BLaER1 treated with 17β-estradiol and CSF1 and Interleukin-3, amounts not matched to agents 10 nM and 100 nM (cell line): ENCODE data around the gene ELFN1.
"Not testable (repeated sequence)": the region's sequence is repeated elsewhere in the genome, so short reads cannot be mapped to it uniquely, and the experiment has no call there.

Source experiments
- H3K27ac ChIP-seq, 11 experiments: shearing (Covaris generic); formaldehyde crosslinking; 2 replicates each; pipeline ENCODE4 v1.8.1; 2022
- H3K27me3 ChIP-seq, 11 experiments: shearing (Covaris generic); formaldehyde crosslinking; 2 replicates each; pipeline ENCODE4 v1.8.1; 2022
- H3K36me3 ChIP-seq, 11 experiments: shearing (Covaris generic); formaldehyde crosslinking; 2 replicates each; pipeline ENCODE4 v1.8.1; 2022
- H3K4me1 ChIP-seq, 10 experiments: shearing (Covaris generic); formaldehyde crosslinking; 2 replicates each; pipeline ENCODE4 v1.8.1; 2022
- H3K4me2 ChIP-seq, 11 experiments: shearing (Covaris generic); formaldehyde crosslinking; 2 replicates each; pipeline ENCODE4 v1.8.1; 2022
- H3K4me3 ChIP-seq, 10 experiments: shearing (Covaris generic); formaldehyde crosslinking; 2 replicates each; pipeline ENCODE4 v1.8.1; 2022
- H3K9ac ChIP-seq, 11 experiments: shearing (Covaris generic); formaldehyde crosslinking; 2 replicates each; pipeline ENCODE4 v1.8.1; 2022
- H3K9me3 ChIP-seq, 11 experiments: shearing (Covaris generic); formaldehyde crosslinking; replicated peaks in 1 of 11; 2 replicates each; pipeline ENCODE4 v1.8.1; 2022
- H4K20me1 ChIP-seq, 11 experiments: shearing (Covaris generic); formaldehyde crosslinking; 2 replicates each; pipeline ENCODE4 v1.8.1; 2022
- Cebpa-rat ChIP-seq, 11 experiments: shearing (Covaris generic); IDR thresholded peaks; 2 replicates each; pipeline ENCODE4 v1.8.1; 2022

Gene ELFN1

GRCh38 chr7:1758028-1758858 lies 88.2 kb downstream of the ELFN1 start:
- H3K4me3 ChIP-seq: no peak overlapping the region
- no peaks in the 10 kb centered on the region for H3K36me3 ChIP-seq
- H3K4me2 ChIP-seq: no peak overlapping the region
- TF ChIP-seq Cebpa-rat (IDR thresholded peaks at IDR 0.05): no peak
- H3K9me3 ChIP-seq: peaks cover 2 to 8% (median 6%) of the 10 kb centered on the region in 11 experiments; a peak in 21 of 22 replicates
- no peak overlapping the region for H3K27ac ChIP-seq
- H4K20me1 ChIP-seq: peaks cover 0 to 4% (median 0%) of the 10 kb centered on the region in 11 experiments; a peak in 2 of 22 replicates
- H3K9ac ChIP-seq: no peak overlapping the region
- H3K4me1 ChIP-seq: peaks cover 0 to 35% (median 26%) of the 10 kb centered on the region in 10 experiments; a peak in 18 of 20 replicates
- peaks cover 0 to 9% (median 0%) of the 10 kb centered on the region in 11 experiments; a peak in 1 of 22 replicates for H3K27me3 ChIP-seq

GRCh38 chr7:1758859-1759521 lies 88.9 kb downstream of the ELFN1 start:
- no peaks in the 10 kb centered on the region for H3K36me3 ChIP-seq
- no peak overlapping the region for H3K9ac ChIP-seq
- peaks cover 0 to 29% (median 20%) of the 10 kb centered on the region in 10 experiments; a peak in 14 of 20 replicates for H3K4me1 ChIP-seq
- no peak overlapping the region for H3K27ac ChIP-seq
- TF ChIP-seq Cebpa-rat (IDR thresholded peaks at IDR 0.05): no peak
- peaks cover 0 to 9% (median 0%) of the 10 kb centered on the region in 11 experiments; a peak in 1 of 22 replicates for H3K27me3 ChIP-seq
- peaks cover 9 to 16% (median 13%) of the 10 kb centered on the region in 11 experiments for H3K9me3 ChIP-seq
- H3K4me3 ChIP-seq: no peak overlapping the region
- H4K20me1 ChIP-seq: peaks cover 0 to 4% (median 0%) of the 10 kb centered on the region in 11 experiments; a peak in 2 of 22 replicates
- no peak overlapping the region for H3K4me2 ChIP-seq

GRCh38 chr7:1761097-1761496 lies 91.0 kb downstream of the ELFN1 start:
- peaks cover 0 to 3% (median 0%) of the 10 kb centered on the region in 11 experiments; a peak in 1 of 22 replicates for H3K27me3 ChIP-seq
- TF ChIP-seq Cebpa-rat (IDR thresholded peaks at IDR 0.05): no peak

GRCh38 chr7:1761774-1762173 lies 91.7 kb downstream of the ELFN1 start:
- no peak overlapping the region for H3K9ac ChIP-seq
- TF ChIP-seq Cebpa-rat (IDR thresholded peaks at IDR 0.05): no peak
- H3K4me1 ChIP-seq: peaks cover 0 to 7% (median 3%) of the 10 kb centered on the region in 10 experiments; a peak in 11 of 20 replicates
- H3K4me2 ChIP-seq: no peak overlapping the region
- H3K9me3 ChIP-seq: peaks cover 10 to 22% (median 19%) of the 10 kb centered on the region in 11 experiments
- no peaks in the 10 kb centered on the region for H3K27me3 ChIP-seq
- H3K36me3 ChIP-seq: no peaks in the 10 kb centered on the region
- no peak overlapping the region for H3K27ac ChIP-seq
- no peak overlapping the region for H3K4me3 ChIP-seq
- peaks cover 0 to 4% (median 0%) of the 10 kb centered on the region in 11 experiments; a peak in 2 of 22 replicates for H4K20me1 ChIP-seq

More at GRCh38 chr7:1761097-1761496, 91.0 kb downstream of the ELFN1 start:
- peaks cover 0 to 4% (median 0%) of the 10 kb centered on the region in 11 experiments; a peak in 2 of 22 replicates for H4K20me1 ChIP-seq
- H3K4me2 ChIP-seq: no peak overlapping the region
- no peaks in the 10 kb centered on the region for H3K36me3 ChIP-seq
- H3K4me3 ChIP-seq: no peak overlapping the region
- H3K9ac ChIP-seq: no peak overlapping the region
- peaks cover 0 to 13% (median 10%) of the 10 kb centered on the region in 10 experiments; a peak in 14 of 20 replicates for H3K4me1 ChIP-seq
- no peak overlapping the region for H3K27ac ChIP-seq
- H3K9me3 ChIP-seq: peaks cover 10 to 22% (median 19%) of the 10 kb centered on the region in 11 experiments

- Histone ChIP-seq H3K4me2 (no peak overlapping the region), H3K36me3 (no peaks in the 10 kb centered on the region), H3K9ac (no peak overlapping the region), H3K9me3 (peaks cover 10 to 22% (median 19%) of the 10 kb centered on the region in 11 experiments), H3K27ac (no peak overlapping the region), H4K20me1 (peaks cover 0 to 4% (median 0%) of the 10 kb centered on the region in 11 experiments; a peak in 3 of 22 replicates), H3K4me1 (peaks cover 0 to under 1% (median 0%) of the 10 kb centered on the region in 10 experiments; a peak in 1 of 20 replicates), H3K27me3 (no peaks in the 10 kb centered on the region), H3K4me3 (no peak overlapping the region)
- no peak for TF ChIP-seq Cebpa-rat (IDR thresholded peaks at IDR 0.05)
Observed at GRCh38 chr7:1762238-1762945, 92.3 kb downstream of the ELFN1 start.

- Histone ChIP-seq H3K4me2 (no peak overlapping the region), H4K20me1 (peaks cover 0 to 4% (median 0%) of the 10 kb centered on the region in 11 experiments; a peak in 3 of 22 replicates), H3K4me1 (no peaks in the 10 kb centered on the region), H3K4me3 (no peak overlapping the region), H3K36me3 (no peaks in the 10 kb centered on the region), H3K9me3 (peaks cover 10 to 22% (median 19%) of the 10 kb centered on the region in 11 experiments), H3K27ac (no peak overlapping the region), H3K9ac (no peak overlapping the region), H3K27me3 (no peaks in the 10 kb centered on the region)
- TF ChIP-seq Cebpa-rat (IDR thresholded peaks at IDR 0.05): no peak
Observed at GRCh38 chr7:1763033-1763432, 93.0 kb downstream of the ELFN1 start.

GRCh38 chr7:1763911-1764310 lies 93.8 kb downstream of the ELFN1 start:
- not testable (repeated sequence) for H3K4me1 ChIP-seq, H3K36me3 ChIP-seq, H3K4me2 ChIP-seq, H3K9ac ChIP-seq, H3K27me3 ChIP-seq, H4K20me1 ChIP-seq, H3K27ac ChIP-seq, H3K4me3 ChIP-seq
- H3K9me3 ChIP-seq: peaks cover 10 to 22% (median 19%) of the 10 kb centered on the region in 11 experiments

GRCh38 chr7:1765336-1765735 lies 95.3 kb downstream of the ELFN1 start:
- H3K36me3 ChIP-seq: no peaks in the 10 kb centered on the region
- no peak overlapping the region for H3K4me2 ChIP-seq
- no peak overlapping the region for H3K9ac ChIP-seq
- no peak overlapping the region for H3K27ac ChIP-seq
- H4K20me1 ChIP-seq: no peaks in the 10 kb centered on the region; a peak in 1 of 22 replicates
- H3K9me3 ChIP-seq: peaks cover 10 to 27% (median 19%) of the 10 kb centered on the region in 11 experiments
- no peaks in the 10 kb centered on the region for H3K27me3 ChIP-seq
- H3K4me3 ChIP-seq: no peak overlapping the region
- no peak for TF ChIP-seq Cebpa-rat (IDR thresholded peaks at IDR 0.05)
- no peaks in the 10 kb centered on the region for H3K4me1 ChIP-seq
